ENCODE data around the gene DCAF8L2.
"Not testable (repeated sequence)": the region's sequence is repeated elsewhere in the genome, so short reads cannot be mapped to it uniquely, and the experiment has no call there.

The DCAF8L2 gene

DNA sequence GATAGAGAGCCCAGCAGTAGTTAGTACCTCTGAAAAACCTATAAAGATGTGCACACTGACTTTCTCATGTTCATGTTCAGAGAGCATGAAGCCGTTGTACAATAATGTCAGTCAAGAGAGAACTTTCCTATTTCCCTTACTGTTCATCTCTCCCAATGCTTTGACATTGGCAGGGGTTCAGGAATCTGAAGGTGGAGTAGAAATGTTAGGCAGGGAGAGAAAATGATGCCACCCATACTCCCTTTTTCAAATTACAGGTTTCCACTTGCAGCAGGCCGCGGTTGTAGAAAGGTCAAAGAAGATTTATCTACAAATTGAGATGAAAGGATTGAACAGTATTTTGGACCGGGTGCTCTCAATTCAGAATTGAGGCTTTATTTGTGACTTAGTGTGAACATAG, 84.3 kb downstream of the DCAF8L2 start:
- Histone ChIP-seq H3K4me1 (ENCODE audit: control insufficient read depth, insufficient read depth, low read length) (no peaks in the 10 kb centered on the region), H3K9me3 (ENCODE audit: control insufficient read depth, insufficient read depth, low read depth, low read length) (no peaks in the 10 kb centered on the region), H3K27me3 (ENCODE audit: control insufficient read depth, insufficient read depth, low read length) (no peaks in the 10 kb centered on the region), H3K36me3 (ENCODE audit: control insufficient read depth, insufficient read depth, low read length) (no peaks in the 10 kb centered on the region), H3K9ac (ENCODE audit: low read length) (no peak overlapping the region), H3K4me3 (ENCODE audit: low read depth, low read length) (no peak overlapping the region), H3K27ac (ENCODE audit: low read depth, low read length) (no peak overlapping the region)

DNA sequence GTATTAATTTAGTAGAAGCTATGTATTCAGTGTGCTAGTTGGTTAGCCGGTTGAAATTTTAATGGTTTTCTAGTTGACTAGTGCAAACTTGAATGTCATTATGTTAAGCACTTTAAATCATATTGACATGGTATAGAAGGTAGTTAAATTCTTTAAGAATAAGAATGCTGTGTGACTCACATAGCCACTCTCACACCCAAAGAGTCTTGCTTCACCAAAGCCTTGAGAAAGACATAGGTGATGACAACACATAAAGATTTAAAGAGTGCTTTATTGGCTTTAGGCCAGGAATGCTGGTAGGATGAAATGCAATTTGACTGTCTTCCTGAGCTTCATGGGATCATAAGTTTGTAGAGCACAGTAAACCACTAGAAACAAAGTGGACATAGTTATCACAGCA, 85.3 kb downstream of the DCAF8L2 start:
- Histone ChIP-seq H3K27me3 (ENCODE audit: control insufficient read depth, insufficient read depth, low read length) (no peaks in the 10 kb centered on the region), H3K27ac (ENCODE audit: low read depth, low read length) (no peak overlapping the region), H3K9me3 (ENCODE audit: control insufficient read depth, insufficient read depth, low read depth, low read length) (no peaks in the 10 kb centered on the region), H3K9ac (ENCODE audit: low read length) (no peak overlapping the region), H3K4me1 (ENCODE audit: control insufficient read depth, insufficient read depth, low read length) (no peaks in the 10 kb centered on the region), H3K4me3 (ENCODE audit: low read depth, low read length) (no peak overlapping the region), H3K36me3 (ENCODE audit: control insufficient read depth, insufficient read depth, low read length) (no peaks in the 10 kb centered on the region)

DNA sequence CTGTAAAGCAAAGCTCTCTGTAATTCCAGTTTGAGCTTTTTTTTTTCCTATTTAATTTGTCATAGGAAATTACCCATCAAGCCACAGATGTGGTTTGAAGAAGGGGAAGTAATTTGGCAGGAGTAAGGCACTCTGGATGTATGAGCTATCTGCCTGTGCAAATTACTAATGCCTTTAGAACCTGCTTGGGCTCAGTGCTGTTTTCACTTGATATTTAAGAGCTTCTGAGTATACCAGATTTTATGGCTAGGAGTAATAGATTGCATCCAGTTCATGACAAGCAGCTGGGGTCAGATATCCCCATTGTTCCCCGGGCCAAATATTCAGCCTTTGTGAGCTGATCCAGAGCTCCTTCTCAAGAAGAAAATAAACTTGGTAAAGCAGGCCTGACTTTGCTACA, 89.1 kb downstream of the DCAF8L2 start:
- Histone ChIP-seq H3K27ac (ENCODE audit: low read depth, low read length) (no peak overlapping the region), H3K9me3 (ENCODE audit: control insufficient read depth, insufficient read depth, low read depth, low read length) (no peaks in the 10 kb centered on the region), H3K4me1 (ENCODE audit: control insufficient read depth, insufficient read depth, low read length) (no peaks in the 10 kb centered on the region), H3K9ac (ENCODE audit: low read length) (no peak overlapping the region), H3K27me3 (ENCODE audit: control insufficient read depth, insufficient read depth, low read length) (no peaks in the 10 kb centered on the region; the same call in 1 of the 2 replicates), H3K36me3 (ENCODE audit: control insufficient read depth, insufficient read depth, low read length) (no peaks in the 10 kb centered on the region), H3K4me3 (ENCODE audit: low read depth, low read length) (no peak overlapping the region)

DNA sequence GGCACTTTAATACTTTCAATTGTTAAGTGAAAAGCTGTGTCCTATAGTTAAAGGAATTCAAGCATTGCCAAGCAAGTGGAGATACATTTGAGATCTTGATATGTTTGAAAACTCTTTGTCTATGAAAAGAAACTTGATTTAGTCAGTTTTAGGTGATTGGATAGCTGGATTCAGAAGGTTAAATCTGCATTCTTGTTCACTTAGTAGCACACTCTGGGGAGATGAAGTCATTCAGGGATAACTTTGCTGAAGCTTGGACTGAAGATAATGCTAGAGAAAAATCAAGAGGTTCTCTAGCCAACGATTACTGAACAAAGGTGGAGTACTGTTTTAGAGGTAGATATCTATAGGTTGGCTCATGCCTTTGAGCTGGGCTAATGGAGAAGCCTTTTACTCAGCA, 90.6 kb downstream of the DCAF8L2 start:
- no peaks in the 10 kb centered on the region for H3K36me3 ChIP-seq (ENCODE audit: control insufficient read depth, insufficient read depth, low read length)
- H3K4me1 ChIP-seq (ENCODE audit: control insufficient read depth, insufficient read depth, low read length), result no peaks in the 10 kb centered on the region
- no peaks in the 10 kb centered on the region for H3K9me3 ChIP-seq (ENCODE audit: control insufficient read depth, insufficient read depth, low read depth, low read length)
- no peak overlapping the region for H3K9ac ChIP-seq (ENCODE audit: low read length)
- no peak overlapping the region for H3K4me3 ChIP-seq (ENCODE audit: low read depth, low read length)
- H3K27me3 ChIP-seq (ENCODE audit: control insufficient read depth, insufficient read depth, low read length), result no peaks in the 10 kb centered on the region; the same call in 1 of the 2 replicates
- no peak overlapping the region for H3K27ac ChIP-seq (ENCODE audit: low read depth, low read length)

DNA sequence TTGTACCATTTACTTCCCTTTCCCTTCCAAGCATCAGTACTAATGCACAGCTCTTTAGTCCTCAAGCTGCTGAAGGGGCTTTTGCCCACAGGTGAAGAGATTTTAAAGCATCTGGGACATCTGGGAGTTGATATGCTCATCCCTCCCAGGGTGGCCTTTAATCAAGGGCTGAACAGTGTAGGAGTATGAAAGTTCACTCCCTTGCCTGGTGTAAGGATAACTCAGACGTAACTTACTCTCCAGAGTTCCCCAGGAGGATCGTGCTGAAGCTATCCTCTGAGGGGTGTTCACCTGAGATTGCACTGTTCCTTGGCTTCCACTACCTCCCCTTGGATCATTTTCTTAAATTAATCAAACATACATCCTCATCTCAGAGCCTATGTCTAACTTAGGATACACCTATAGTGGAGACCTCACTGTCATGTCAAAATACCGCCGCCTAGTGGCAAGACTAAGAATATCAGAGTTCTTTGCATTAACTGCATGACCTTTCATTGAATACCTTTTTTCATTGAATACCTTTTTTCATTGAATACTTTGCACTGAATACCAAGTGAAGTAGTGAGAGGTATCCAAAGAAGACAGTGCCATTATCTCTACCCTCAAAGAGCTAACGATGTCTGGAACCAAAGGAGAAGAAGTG, 93.5 kb downstream of the DCAF8L2 start:
- not testable (repeated sequence) for H3K9me3 ChIP-seq (ENCODE audit: control insufficient read depth, insufficient read depth, low read depth, low read length); H3K4me3 ChIP-seq (ENCODE audit: low read depth, low read length); H3K36me3 ChIP-seq (ENCODE audit: control insufficient read depth, insufficient read depth, low read length); H3K27ac ChIP-seq (ENCODE audit: low read depth, low read length); H3K27me3 ChIP-seq (ENCODE audit: control insufficient read depth, insufficient read depth, low read length); H3K9ac ChIP-seq (ENCODE audit: low read length); H3K4me1 ChIP-seq (ENCODE audit: control insufficient read depth, insufficient read depth, low read length)

DNA sequence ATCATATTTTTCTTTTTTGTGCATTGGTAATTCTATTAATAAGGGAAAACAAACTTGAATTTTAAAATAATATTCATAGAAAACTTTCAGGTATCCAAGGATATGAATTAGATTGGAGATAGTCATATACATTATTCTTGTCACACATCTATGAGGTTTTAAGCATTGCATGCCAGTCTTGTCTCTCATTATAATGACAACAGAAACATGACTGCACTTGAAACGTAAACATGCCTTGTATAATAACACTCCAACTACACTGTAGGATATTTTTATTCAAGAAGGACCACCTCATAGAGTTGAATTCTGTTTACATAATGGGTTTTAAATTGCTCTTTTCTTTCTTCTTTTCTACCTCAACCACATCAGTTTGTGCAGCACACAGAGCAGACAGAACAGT, 104.5 kb downstream of the DCAF8L2 start:
- Histone ChIP-seq H3K9ac (ENCODE audit: low read length) (no peak overlapping the region), H3K27me3 (ENCODE audit: control insufficient read depth, insufficient read depth, low read length) (no peaks in the 10 kb centered on the region; the same call in 1 of the 2 replicates), H3K4me3 (ENCODE audit: low read depth, low read length) (no peak overlapping the region), H3K4me1 (ENCODE audit: control insufficient read depth, insufficient read depth, low read length) (no peaks in the 10 kb centered on the region), H3K9me3 (ENCODE audit: control insufficient read depth, insufficient read depth, low read depth, low read length) (no peaks in the 10 kb centered on the region), H3K27ac (ENCODE audit: low read depth, low read length) (no peak overlapping the region), H3K36me3 (ENCODE audit: control insufficient read depth, insufficient read depth, low read length) (no peaks in the 10 kb centered on the region)

DNA sequence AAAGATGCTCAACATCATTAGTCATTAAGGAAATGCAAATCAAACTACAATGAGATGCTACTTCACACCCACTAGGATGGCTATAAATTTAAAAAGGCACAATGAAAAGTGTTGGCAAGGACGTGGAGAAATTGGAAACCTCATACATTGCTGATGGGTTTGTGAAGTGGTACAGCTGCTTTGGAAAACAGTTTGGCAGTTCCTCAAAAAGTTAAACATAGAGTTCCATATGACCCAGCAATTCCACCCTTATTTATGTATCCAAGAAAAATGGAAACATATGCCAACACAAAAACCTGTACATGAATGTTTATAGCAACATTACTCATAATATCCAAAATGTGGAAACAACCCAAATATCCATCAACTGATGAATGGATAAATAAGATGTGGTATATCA, 116.4 kb downstream of the DCAF8L2 start:
- Histone ChIP-seq H3K36me3 (ENCODE audit: control insufficient read depth, insufficient read depth, low read length) (no peaks in the 10 kb centered on the region), H3K4me1 (ENCODE audit: control insufficient read depth, insufficient read depth, low read length) (no peaks in the 10 kb centered on the region), H3K9me3 (ENCODE audit: control insufficient read depth, insufficient read depth, low read depth, low read length) (no peaks in the 10 kb centered on the region), H3K9ac (ENCODE audit: low read length) (no peak overlapping the region), H3K27ac (ENCODE audit: low read depth, low read length) (no peak overlapping the region), H3K4me3 (ENCODE audit: low read depth, low read length) (no peak overlapping the region), H3K27me3 (ENCODE audit: control insufficient read depth, insufficient read depth, low read length) (no peaks in the 10 kb centered on the region)

DNA sequence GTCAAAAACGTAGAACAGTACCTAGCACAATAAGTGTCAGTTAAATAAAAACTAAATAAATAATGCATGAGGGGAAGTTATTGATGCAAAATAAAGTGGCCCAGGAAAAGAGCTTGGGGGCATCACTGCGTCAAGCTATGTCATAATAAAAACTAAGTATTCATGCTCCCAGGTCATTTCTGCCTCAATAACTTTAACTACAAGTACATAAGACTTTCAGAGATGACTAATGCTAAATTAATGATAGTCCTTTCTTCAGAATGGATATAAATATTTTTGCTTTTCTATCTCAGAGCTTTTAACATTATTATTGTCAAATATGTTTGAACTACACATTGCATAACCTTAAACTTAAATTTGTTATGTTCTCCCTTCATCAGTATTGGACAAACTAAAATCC, 125.5 kb downstream of the DCAF8L2 start:
- Histone ChIP-seq H3K4me1 (ENCODE audit: control insufficient read depth, insufficient read depth, low read length) (no peaks in the 10 kb centered on the region), H3K9ac (ENCODE audit: low read length) (no peak overlapping the region), H3K27ac (ENCODE audit: low read depth, low read length) (no peak overlapping the region), H3K9me3 (ENCODE audit: control insufficient read depth, insufficient read depth, low read depth, low read length) (no peaks in the 10 kb centered on the region), H3K4me3 (ENCODE audit: low read depth, low read length) (no peak overlapping the region), H3K36me3 (ENCODE audit: control insufficient read depth, insufficient read depth, low read length) (no peaks in the 10 kb centered on the region), H3K27me3 (ENCODE audit: control insufficient read depth, insufficient read depth, low read length) (no peaks in the 10 kb centered on the region)

DNA sequence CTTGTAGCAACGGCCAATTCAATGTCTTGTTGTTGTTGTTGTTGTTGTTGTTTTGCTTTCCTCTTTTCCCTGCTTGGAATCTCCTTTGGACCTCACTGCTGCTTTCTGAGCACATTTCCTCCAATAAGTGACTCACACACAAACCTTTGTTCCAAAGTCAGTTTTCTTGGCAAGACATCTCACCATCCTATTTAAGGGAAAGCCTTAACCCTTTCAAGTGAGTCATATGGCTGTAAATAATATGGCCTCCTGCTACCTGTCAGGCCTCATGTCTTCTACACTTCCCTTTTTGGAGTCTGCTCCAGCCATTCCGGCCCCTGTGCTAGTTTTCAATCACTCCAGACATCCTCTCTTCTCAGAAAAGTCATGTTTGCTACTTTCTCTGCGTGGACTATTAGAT, 138.1 kb downstream of the DCAF8L2 start:
- Histone ChIP-seq H3K9me3 (ENCODE audit: control insufficient read depth, insufficient read depth, low read depth, low read length) (no peaks in the 10 kb centered on the region), H3K4me1 (ENCODE audit: control insufficient read depth, insufficient read depth, low read length) (no peaks in the 10 kb centered on the region; the same call in 1 of the 2 replicates), H3K27me3 (ENCODE audit: control insufficient read depth, insufficient read depth, low read length) (no peaks in the 10 kb centered on the region; the same call in 1 of the 2 replicates), H3K9ac (ENCODE audit: low read length) (no peak overlapping the region), H3K4me3 (ENCODE audit: low read depth, low read length) (no peak overlapping the region), H3K27ac (ENCODE audit: low read depth, low read length) (no peak overlapping the region), H3K36me3 (ENCODE audit: control insufficient read depth, insufficient read depth, low read length) (no peaks in the 10 kb centered on the region)

DNA sequence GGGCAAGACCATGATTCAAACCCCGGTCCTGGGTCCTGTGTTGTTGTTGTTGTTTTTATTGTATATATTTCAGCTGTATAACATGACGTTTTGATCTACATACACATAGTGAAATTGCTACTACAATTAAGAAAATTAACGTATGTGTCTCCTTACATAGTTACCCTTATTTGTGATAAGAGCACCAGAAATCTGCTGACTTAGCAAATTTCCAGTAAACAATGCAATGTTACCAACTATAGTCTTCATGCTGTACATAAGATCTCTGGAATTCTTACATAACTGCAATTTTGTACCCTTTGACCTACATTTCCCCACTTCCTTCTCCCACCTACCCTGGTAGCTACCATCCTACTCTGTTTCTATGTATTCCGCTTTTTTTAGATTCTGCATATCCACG, 141.8 kb downstream of the DCAF8L2 start:
- no peak overlapping the region for H3K9ac ChIP-seq (ENCODE audit: low read length)
- H3K27ac ChIP-seq (ENCODE audit: low read depth, low read length), result no peak overlapping the region
- H3K9me3 ChIP-seq (ENCODE audit: control insufficient read depth, insufficient read depth, low read depth, low read length), result no peaks in the 10 kb centered on the region
- H3K4me1 ChIP-seq (ENCODE audit: control insufficient read depth, insufficient read depth, low read length), result no peaks in the 10 kb centered on the region; the same call in 1 of the 2 replicates
- no peaks in the 10 kb centered on the region; the same call in 1 of the 2 replicates for H3K27me3 ChIP-seq (ENCODE audit: control insufficient read depth, insufficient read depth, low read length)
- H3K4me3 ChIP-seq (ENCODE audit: low read depth, low read length), result no peak overlapping the region
- no peaks in the 10 kb centered on the region for H3K36me3 ChIP-seq (ENCODE audit: control insufficient read depth, insufficient read depth, low read length)

DNA sequence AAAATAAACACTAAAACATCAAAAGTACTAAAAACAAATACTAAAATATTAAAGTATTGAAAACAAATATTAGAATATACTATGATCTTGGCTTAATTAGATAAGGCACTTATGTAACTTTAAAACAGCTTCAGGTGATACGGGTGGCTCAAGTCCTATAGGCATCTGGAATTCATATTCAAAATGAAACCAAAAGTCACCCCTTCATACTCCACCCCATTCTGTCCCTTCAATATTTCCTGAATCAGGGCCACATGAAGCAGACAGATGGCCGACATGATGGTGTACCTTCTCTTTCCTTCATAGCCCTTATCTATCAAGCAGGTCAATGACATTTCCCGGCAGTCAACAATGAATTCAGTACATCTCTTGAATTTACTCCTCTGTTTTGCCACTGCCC, 145.8 kb downstream of the DCAF8L2 start:
- no peaks in the 10 kb centered on the region for H3K4me1 ChIP-seq (ENCODE audit: control insufficient read depth, insufficient read depth, low read length)
- H3K27ac ChIP-seq (ENCODE audit: low read depth, low read length), result no peak overlapping the region
- no peaks in the 10 kb centered on the region; the same call in 1 of the 2 replicates for H3K27me3 ChIP-seq (ENCODE audit: control insufficient read depth, insufficient read depth, low read length)
- no peak overlapping the region for H3K9ac ChIP-seq (ENCODE audit: low read length)
- no peak overlapping the region for H3K4me3 ChIP-seq (ENCODE audit: low read depth, low read length)
- no peaks in the 10 kb centered on the region for H3K9me3 ChIP-seq (ENCODE audit: control insufficient read depth, insufficient read depth, low read depth, low read length)
- H3K36me3 ChIP-seq (ENCODE audit: control insufficient read depth, insufficient read depth, low read length), result no peaks in the 10 kb centered on the region
